ENCODE results near the gene HS3ST1. TPM values are rescaled to one million over a fixed set of nuclear protein-coding genes. Genes with fewer than 3 reads are reported as not detected.
A peak's percentile ranks its signal among the peaks of the same experiment; 100 is the strongest.

The HS3ST1 gene
- total RNA-seq, 2 donors from 2014 or later, result 2.7 to 6.7 TPM

DNA sequence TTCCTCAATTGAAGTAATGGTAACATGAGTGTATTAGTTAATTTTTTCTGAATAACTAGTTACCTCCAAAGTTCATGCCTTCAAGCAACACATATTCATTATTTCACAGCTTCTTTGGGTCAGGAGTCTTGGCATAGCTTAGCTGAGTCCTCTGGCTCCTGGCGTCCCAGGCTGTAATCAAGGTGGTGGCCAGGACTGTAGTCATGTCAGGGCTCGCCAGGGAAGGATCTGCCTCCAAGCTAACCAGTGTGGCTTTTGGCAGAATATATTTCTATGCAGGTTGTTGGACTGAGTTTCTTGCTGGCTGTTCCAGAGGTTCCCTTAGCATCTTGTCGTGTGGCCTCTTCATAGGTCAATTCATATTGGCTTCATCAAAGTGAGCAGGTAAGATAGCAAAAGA is 10.0 kb upstream of the HS3ST1 start:
- ATAC-seq (no peak), DNase-seq (no peak)
- intact Hi-C loops (cut with DNase I, micrococcal nuclease), result no loop called here

DNA sequence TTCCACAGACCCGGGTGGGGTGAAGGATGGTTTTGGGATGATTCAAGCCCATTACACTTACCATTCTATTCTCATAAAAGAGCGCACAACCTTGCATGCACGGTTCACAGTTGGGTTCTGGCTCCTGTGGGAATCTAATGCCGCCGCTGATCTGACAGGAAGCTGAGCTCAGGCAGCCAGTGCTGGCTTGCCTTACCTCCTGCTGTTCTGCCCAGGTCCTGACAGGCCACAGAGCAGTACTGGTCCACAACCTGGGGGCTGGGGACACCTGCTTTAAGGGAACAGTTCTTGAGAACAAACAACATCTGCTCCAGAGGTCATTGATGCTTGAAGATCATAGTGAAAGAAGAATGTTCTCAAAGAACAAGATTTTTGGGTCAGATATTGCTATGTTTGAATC is 8.0 kb upstream of the HS3ST1 start:
- intact Hi-C loops (cut with DNase I, micrococcal nuclease), result no loop called here
- ATAC-seq (no peak), DNase-seq (no peak)

DNA sequence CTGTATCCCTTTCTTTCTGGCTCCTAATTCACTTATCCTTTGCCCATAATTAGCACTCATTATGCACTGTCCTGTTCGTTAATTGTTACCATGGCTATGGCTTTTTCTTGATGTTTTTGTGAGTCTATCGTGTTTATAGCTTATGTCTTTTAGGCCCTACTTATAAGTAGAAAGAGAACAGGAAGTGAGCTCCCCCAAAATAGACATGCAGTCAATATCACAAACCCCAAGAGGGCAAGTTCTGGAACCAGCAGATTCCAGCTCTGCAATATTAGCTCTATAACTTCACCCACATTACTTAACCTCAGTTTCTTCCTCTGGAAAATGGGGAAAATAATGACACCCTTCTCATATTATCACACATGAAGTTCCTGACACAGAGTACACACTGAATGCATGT is 7.4 kb upstream of the HS3ST1 start:
- intact Hi-C loops (cut with DNase I, micrococcal nuclease), result no loop called here

DNA sequence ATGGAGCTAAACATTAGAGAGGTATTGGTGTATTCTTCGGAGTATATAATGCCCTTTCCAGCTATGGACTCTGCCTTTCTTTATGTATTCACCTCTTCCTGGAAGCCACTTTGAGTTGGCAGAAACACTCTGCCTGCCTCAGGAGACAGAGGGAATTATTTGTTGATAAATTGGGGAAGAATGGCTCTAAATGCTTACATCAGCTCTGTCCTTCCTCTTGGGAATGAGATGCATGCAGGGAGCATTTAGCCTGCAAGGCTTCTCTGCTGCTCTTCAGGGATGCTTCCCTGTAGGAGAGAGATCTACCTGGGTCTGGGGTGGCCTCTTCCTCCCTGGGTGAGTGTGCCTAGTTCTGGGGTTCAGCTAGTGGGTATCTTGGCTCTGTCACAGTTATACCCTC is 6.9 kb upstream of the HS3ST1 start:
- intact Hi-C loops (cut with DNase I, micrococcal nuclease), result no loop called here
- DNase-seq (no peak), ATAC-seq (no peak)

More for the DNA sequence above, 7.4 kb upstream of the HS3ST1 start:
- ATAC-seq (no peak), DNase-seq (no peak)

DNA sequence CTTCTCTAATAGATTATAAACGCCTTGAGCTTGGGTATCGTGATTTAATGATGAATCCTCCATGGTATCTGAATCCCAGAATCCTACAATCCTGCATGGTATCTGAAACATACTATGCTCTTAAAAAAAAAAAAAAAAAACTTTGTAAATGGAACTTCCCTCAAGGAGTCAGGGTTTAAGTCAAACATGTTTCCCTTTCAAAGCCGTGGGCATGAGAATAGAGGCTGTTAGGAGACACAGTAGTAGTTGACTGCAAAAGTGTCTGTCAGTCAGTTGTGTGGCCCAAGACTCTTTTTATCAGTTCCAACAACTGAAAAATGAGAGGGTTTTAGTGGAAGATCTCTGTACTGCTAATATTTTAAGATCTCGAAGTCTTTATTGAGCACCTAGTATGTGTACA is 2.4 kb upstream of the HS3ST1 start:
- ATAC-seq (no peak), DNase-seq (no peak)

DNA sequence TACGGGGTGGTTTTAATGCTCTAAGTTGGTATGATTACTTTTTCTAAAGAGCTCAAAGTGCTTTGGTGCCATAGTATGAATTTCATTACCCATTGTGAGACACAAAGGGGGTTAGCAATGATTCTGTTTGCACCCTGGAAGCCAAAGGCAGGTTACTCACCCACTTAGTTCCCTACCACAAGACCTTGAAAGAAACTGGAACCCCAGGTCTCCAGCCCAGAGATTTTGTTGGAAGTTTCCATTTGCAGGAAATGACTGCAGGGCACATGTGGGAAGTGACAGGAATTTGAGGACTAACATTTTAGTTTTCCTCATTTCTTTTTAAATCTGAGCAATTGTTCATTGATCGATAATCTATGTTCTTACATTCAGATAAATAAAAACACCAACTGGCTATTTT is 1.8 kb upstream of the HS3ST1 start:
- DNase-seq, result no peak
- ATAC-seq, result no peak
- intact Hi-C loops (cut with DNase I, micrococcal nuclease), result no loop called here

More for the DNA sequence above, 2.4 kb upstream of the HS3ST1 start:
- intact Hi-C loops (cut with DNase I, micrococcal nuclease), result no loop called here

DNA sequence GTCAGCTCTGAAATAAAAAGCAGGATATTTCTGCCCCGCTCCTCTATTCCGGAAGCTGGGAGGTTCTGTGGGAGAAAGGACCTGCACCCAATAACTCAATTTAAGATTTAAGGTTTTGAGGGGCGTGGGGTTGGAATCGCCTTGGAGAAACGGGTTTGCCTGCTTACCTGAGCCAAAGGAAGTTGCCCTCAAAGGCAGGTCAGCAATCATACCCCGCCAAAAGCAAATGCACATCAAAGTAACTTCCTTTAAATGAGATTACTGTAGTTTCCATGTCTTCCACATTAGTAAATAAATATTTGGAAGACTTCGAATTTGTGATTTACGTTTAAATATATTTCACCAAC is 978 bp upstream of the HS3ST1 start:
- ATAC-seq, result peak; percentile 28
- intact Hi-C loops (cut with DNase I, micrococcal nuclease), result loop anchor here in 1 of 2 donors (5.0 kb wide), 1 partner anchor 847 kb away; no protein-coding TSS in a partner anchor
- peak; percentile 37 to 40 for DNase-seq

DNA sequence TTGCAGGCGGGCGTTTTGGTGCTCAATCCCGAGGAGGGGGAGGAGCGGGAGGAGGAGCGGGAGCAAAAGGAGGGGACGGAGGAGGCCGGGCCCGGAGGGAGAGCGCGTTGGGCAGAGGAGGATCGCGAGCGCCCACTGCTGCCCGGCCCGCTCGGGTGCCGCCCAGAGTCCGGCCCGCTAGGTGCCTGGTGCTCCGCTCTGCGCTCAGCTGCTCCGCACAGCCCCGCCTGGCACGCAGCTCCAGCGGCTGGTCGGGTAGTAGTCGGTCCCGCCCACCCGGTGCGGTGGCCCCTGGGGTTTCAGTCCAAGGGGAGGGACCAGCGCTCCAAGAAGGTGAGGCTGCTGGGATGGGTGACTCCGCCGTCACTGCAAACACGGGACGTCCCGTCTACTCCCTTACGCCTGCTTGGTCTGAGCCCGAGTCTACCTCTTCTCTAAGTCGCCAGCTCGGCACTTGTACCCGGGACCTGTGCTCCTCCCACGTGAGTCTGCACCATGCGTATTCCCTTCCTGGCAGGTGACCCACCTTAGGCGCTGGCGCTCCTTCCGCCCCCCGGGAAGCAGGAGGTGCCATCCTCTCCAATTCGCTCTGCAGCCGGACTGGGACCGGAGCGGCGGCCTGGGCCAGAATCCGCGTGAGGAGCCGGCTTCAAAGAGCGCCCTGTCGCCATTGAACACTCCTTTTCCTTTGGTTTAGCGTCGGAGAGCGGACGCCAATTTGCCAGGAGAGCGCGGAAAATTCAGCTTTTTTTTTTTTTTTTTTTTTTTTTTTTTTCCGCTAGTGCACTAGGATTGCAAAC is 405 bp upstream of the HS3ST1 start:
- peak; percentile 91 for DNase-seq
- peak; percentile 90 for ATAC-seq
- intact Hi-C loops (cut with DNase I, micrococcal nuclease), result loop anchor here in 1 of 2 donors (5.0 kb wide), 1 partner anchor 847 kb away; no protein-coding TSS in a partner anchor

DNA sequence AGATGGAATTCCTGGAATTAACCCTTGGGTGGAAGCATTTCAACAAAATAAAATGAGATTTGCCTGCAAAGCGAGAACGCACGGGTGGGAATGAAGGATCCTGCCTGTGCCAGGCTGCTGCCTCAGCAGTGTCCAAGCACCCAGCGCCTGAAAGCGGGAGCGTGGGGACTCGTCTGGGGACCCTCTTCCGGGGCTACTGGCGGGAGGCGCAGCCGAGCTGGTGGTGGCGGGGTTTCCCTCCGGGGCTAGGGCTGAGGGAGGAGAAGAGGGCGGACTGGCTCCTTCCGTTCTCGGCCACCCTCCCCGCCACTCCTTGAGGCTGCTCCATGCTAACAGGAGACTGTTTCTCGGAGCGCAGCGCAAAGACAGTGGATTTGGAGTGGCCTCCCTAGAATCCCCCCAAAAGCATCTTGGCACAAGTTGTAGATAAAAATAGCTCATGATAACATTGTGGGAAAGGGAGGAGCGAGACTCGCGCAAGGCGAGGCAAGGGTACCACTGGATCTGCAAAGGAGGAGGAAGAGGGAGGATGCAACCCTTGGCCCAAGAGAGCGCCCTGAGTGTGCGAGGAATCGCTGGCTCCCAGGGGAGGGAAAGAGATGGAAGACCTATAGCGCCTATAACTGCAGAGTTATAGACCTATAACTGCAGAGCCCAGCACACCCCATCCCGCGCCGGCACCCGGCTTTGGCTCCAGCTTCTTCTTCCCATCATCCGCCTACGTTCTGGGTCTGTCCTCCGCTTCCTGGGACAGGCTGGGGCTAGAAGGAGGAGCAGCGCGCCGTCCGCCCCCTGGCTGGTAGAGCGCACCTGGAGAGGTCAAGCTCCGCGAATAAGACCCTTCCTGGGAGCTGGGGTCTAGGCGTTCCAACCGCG is 1.3 kb downstream of the HS3ST1 start:
- no peak for ATAC-seq
- intact Hi-C loops (cut with DNase I, micrococcal nuclease), result loop anchor here in 1 of 2 donors (5.0 kb wide), 1 partner anchor 845 kb away; no protein-coding TSS in a partner anchor
- DNase-seq, result peak in 1 of 2 donors; percentile 16

DNA sequence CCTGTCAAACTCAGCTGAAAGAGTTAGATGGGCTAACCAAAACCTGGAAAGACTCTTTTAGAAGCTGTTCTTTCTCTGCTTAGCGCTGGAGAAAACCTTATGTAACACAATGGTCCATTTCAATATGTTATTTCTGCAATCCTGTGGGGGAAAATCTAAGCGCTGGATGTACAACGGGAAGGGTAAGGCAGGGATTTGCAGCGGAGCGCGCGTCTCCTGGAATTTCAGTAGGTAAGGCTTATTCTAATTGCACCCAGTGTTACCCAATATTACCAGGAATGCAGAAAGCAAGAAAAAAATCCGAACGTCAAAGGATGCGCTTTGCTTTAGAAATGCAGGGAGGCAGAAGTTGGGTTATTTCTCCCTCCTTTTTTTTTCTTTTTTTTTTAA is 2.0 kb downstream of the HS3ST1 start:
- ATAC-seq, result no peak
- intact Hi-C loops (cut with DNase I, micrococcal nuclease), result loop anchor here in 1 of 2 donors (5.0 kb wide), 1 partner anchor 844 kb away; no protein-coding TSS in a partner anchor
- no peak for DNase-seq

DNA sequence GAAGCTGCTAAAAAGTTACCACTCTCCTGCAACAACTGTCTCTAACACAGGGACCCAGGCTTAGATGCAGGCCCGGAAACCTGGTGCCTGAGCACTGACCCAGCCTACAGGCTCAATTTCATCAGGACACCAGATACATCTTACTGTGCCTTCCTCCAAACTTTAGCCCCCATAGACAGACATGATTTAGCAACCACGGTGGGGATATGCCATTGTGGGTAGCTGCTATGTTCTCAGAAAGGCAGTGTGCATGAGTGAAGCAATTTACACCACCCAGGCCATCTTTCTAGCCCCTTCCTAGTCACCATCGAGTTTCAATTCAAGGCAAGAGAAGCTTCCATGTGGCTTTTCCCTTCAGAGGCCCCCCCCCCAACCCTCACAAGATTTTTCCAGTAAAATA is 2.7 kb downstream of the HS3ST1 start:
- ATAC-seq (no peak), DNase-seq (no peak)
- intact Hi-C loops (cut with DNase I, micrococcal nuclease), result loop anchor here in 1 of 2 donors (5.0 kb wide), 1 partner anchor 844 kb away; no protein-coding TSS in a partner anchor

DNA sequence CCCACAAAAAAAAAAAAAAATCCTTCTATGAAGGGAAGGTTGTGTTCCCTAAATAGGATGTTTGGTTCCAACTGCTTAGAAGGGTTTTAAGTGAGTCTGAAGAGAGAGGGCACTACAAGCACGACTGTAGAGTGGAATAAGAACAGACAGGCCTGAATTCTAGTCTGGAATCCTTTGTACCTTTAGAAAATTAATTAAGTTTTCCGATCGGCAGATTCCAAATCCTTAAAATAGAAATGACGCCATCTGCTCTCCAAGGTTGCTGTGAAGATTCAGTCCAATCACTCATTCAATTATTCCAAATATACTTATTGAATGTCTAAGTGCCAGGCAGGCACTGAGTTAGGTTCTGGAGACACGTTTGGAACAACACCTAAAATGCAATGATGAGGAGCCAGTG is 3.8 kb downstream of the HS3ST1 start:
- ATAC-seq, result no peak
- intact Hi-C loops (cut with DNase I, micrococcal nuclease), result loop anchor here in 1 of 2 donors (5.0 kb wide), 1 partner anchor 843 kb away; no protein-coding TSS in a partner anchor
- DNase-seq, result no peak

DNA sequence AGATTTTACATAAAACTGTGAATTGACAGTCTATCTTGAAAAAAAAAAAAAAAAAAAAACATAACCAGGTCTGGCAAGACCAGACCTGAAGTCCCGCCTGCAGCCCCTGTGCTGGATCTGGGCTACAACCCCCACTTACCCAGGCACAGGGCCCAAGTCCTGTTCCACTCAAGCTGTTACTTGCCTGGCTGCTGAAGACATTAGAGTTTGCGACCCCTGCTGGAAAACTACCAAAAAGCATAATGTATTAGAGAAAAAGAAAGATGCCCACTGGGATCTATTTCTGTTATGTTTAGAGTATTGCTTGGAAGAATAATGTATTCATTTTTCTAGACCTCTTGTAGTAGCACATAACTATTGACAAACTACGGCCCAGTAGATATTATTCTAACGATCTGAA is 4.7 kb downstream of the HS3ST1 start:
- DNase-seq (peak in 1 of 2 donors; percentile 16), ATAC-seq (no peak)
- intact Hi-C loops (cut with DNase I, micrococcal nuclease), result no loop called here

DNA sequence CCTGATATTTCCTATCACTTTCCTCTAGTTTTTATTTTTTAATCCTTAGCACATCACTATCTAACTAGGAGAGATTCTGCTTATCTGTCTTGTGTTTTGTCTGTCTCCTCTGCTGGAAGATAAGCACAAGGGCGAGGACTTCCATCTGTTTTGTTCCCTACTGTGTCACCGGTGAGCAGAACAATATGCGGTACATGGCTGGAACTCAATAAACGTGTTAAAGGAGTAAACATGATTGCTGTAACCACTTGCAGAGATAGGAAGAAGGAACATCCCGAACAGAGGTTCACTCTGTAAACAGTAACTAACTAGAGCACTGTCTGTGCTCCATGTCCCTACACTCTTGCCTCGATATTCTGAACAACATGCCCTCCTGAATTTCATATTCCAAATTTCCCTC is 5.2 kb downstream of the HS3ST1 start:
- ATAC-seq (no peak), DNase-seq (no peak)
- intact Hi-C loops (cut with DNase I, micrococcal nuclease), result no loop called here

DNA sequence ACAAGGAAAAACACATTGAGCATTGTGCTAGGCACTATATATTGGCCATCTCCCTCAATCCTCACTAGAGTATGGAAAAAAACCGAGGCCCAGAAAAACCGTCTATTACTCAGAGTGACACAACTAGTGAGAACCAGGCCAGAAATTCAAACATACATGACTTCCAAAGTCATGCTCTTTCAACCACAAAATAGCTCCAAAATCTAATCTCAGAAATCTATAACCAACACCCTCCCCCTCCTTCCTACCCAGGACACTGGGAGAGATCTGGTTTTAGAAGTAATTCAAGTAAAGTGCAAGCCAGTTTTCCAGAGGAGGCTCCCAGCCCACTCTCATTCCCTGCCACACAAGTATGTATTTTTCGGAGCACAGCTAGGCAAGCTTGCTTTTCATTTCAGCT is 7.6 kb downstream of the HS3ST1 start:
- ATAC-seq, result no peak
- intact Hi-C loops (cut with DNase I, micrococcal nuclease), result no loop called here
- DNase-seq, result no peak

DNA sequence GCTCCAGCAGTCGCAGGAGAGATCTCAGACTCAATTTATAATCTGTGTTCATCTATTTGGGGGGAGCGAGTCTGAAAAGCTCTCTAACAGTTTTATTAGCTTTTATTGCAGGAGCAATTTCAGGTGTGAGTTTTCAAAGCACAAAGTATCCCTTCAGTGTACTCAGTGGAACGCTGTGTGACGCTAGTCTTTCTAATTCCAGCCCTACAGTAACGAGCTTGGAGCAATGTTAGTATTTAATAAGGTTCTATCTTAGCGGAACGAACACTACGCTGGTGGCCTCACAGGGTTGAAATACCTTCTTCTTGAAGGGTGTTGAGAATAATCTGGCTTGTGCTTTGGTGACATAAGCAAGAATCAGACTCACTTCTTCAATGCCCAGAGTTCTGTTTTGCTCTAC is 8.4 kb downstream of the HS3ST1 start:
- DNase-seq (no peak), ATAC-seq (peak; percentile 83)
- intact Hi-C loops (cut with DNase I, micrococcal nuclease), result no loop called here

DNA sequence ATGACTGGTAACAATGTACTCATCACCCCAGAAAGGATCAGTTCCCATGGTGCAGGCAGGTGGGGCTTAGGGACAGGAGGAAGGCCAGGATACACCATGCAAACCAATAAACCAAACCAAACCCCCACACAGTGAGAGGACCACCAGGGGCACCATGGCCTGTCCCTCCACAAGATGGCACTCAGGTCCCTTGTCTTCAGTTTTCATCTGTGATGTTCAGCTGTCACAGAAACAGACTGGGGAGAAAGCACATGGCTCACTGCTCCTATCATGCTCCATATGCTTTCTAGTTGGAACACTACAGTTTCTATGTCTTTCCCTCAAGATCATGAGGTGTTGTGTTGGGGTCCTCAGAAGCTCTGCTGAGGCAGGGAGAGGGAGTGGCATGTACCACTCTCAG is 10.1 kb downstream of the HS3ST1 start:
- intact Hi-C loops (cut with DNase I, micrococcal nuclease), result no loop called here
- ATAC-seq (no peak), DNase-seq (no peak)

DNA sequence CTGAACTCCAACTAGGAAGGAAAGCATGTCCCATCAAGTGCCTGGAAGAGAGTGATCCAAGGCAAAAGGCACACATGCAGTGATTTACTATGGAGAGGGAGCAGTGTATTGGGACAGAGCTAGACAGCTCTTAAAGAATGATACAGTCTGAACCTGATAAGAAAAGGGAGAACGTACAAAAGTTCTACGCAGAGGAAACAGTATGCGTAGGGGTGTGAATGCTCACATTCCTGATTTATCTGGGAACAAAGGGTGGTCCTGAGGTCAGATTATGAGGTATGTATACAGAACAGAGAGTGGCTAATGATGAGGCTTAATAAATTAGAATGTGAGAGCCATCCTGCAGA is 12.0 kb downstream of the HS3ST1 start:
- ATAC-seq (no peak), DNase-seq (no peak)
- intact Hi-C loops (cut with DNase I, micrococcal nuclease), result no loop called here

DNA sequence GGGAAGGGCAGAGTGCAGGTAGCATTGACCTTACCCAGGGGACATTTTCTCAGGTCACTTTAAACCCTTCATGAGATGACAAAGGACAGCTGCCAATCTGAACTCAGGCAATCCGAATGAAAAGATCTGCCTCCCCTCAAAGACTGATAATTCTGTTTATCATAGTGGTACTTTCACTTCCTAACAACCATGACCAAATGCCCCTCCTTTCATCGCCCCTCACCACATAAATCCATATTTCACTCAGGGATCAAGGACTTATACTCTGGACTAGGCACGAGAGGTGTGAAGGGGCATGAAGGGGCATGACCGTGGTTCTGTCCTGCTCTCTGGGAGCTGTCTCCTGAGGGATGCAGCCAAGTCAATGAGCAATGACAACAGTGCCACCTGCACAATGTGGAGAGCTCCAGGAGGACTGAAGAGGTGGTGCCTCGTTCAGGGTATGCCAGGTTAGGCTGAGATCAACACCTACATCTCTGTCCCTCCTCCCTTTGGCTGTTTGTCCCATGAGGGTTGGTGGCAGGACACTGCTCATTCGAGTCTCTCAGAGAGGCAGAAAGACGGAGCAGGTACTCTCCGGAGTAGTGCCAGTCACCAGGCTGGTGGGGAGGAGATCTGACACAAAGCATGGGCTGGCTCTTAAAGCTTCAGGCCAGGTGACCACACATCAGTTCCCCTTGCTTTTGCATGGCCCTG is 12.5 kb downstream of the HS3ST1 start:
- ATAC-seq (no peak), DNase-seq (no peak)
- intact Hi-C loops (cut with DNase I, micrococcal nuclease), result no loop called here

Data from left colon (tissue), 2 donors.